ENCODE results near the gene TFF3.

DNA sequence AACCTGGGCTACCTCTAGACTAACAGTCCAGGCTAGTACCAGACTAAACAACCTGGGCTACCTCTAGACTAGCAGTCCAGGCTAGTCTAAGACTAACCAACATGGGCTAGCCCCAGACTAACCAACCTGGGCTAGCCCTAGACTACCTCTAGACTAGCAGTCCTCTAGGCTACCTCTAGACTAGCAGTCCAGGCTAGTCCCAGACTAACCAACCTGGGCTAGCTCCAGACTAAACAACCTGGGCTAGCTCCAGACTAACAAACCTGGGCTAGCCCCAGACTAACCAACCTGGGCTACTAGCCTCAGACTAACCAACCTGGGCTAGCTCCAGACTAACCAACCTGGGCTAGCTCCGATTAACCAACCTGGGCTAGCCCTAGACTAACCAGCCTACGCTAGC lies 33.6 kb upstream of the TFF3 start:
- TF ChIP-seq, protein P1, sequence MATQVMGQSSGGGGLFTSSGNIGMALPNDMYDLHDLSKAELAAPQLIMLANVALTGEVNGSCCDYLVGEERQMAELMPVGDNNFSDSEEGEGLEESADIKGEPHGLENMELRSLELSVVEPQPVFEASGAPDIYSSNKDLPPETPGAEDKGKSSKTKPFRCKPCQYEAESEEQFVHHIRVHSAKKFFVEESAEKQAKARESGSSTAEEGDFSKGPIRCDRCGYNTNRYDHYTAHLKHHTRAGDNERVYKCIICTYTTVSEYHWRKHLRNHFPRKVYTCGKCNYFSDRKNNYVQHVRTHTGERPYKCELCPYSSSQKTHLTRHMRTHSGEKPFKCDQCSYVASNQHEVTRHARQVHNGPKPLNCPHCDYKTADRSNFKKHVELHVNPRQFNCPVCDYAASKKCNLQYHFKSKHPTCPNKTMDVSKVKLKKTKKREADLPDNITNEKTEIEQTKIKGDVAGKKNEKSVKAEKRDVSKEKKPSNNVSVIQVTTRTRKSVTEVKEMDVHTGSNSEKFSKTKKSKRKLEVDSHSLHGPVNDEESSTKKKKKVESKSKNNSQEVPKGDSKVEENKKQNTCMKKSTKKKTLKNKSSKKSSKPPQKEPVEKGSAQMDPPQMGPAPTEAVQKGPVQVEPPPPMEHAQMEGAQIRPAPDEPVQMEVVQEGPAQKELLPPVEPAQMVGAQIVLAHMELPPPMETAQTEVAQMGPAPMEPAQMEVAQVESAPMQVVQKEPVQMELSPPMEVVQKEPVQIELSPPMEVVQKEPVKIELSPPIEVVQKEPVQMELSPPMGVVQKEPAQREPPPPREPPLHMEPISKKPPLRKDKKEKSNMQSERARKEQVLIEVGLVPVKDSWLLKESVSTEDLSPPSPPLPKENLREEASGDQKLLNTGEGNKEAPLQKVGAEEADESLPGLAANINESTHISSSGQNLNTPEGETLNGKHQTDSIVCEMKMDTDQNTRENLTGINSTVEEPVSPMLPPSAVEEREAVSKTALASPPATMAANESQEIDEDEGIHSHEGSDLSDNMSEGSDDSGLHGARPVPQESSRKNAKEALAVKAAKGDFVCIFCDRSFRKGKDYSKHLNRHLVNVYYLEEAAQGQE (IDR thresholded peaks at IDR 0.05; ENCODE audit: insufficient read depth in 1 of 2, low read depth in 2 of 2, low read length in 2 of 2) = no peak
- no peak for TF ChIP-seq POLR2AphosphoS5 (IDR thresholded peaks at IDR 0.05; ENCODE audit: low read depth, low read length)

Measured in PFSK-1 (cell line).